Measurements from ENCODE around the gene ADORA2B. TPM values are rescaled to one million over a fixed set of nuclear protein-coding genes. Genes with fewer than 3 reads are reported as not detected.

Gene ADORA2B
- total RNA-seq, 1 donor from 2014 or later = not detected

GRCh38 chr17:16007439-16007838 is 62.5 kb downstream of the ADORA2B start:
- ChIA-PET POLR2A (interaction anchor here (1.1 kb wide), 1 partner anchor 14 kb away, joined by 3 read pairs; no protein-coding TSS in a partner anchor), CTCF (no interaction called here)
- no peak overlapping the region for H3K4me3 Mint-ChIP-seq
- no peaks in the 10 kb centered on the region for H3K9me3 Mint-ChIP-seq
- no peaks in the 10 kb centered on the region for H3K27me3 Mint-ChIP-seq
- no peak for TF ChIP-seq CTCF (IDR thresholded peaks at IDR 0.05)
- no peak overlapping the region for H3K27ac Mint-ChIP-seq
- H3K4me1 Mint-ChIP-seq = no peaks in the 10 kb centered on the region
- intact Hi-C loops (cut with micrococcal nuclease) = no loop called here
- H3K36me3 Mint-ChIP-seq (ENCODE audit: low read depth) = peaks cover 81% of the 10 kb centered on the region
- DNase-seq (no peak), ATAC-seq (ENCODE audit: low read depth) (no peak)

- ChIA-PET CTCF (no interaction called here), POLR2A (interaction anchor here (1.5 kb wide), 1 partner anchor 9 kb away, joined by 3 read pairs; no protein-coding TSS in a partner anchor)
- Mint-ChIP-seq H3K36me3 (ENCODE audit: low read depth) (peaks cover 55% of the 10 kb centered on the region), H3K4me1 (no peaks in the 10 kb centered on the region), H3K4me3 (no peak overlapping the region), H3K9me3 (no peaks in the 10 kb centered on the region), H3K27me3 (no peaks in the 10 kb centered on the region), H3K27ac (no peak overlapping the region)
- DNase-seq = no peak
- ATAC-seq (ENCODE audit: low read depth) = no peak
- no peak for TF ChIP-seq CTCF (IDR thresholded peaks at IDR 0.05)
- intact Hi-C loops (cut with micrococcal nuclease) = no loop called here
These were observed 69.0 kb downstream of the ADORA2B start for GRCh38 chr17:16013943-16014407.

GRCh38 chr17:16019347-16019746 is 74.4 kb downstream of the ADORA2B start:
- peaks cover 51% of the 10 kb centered on the region for H3K36me3 Mint-ChIP-seq (ENCODE audit: low read depth)
- DNase-seq (no peak), ATAC-seq (ENCODE audit: low read depth) (no peak)
- H3K9me3 Mint-ChIP-seq = no peaks in the 10 kb centered on the region
- intact Hi-C loops (cut with micrococcal nuclease) = no loop called here
- no peak overlapping the region for H3K4me3 Mint-ChIP-seq
- H3K27me3 Mint-ChIP-seq = no peaks in the 10 kb centered on the region
- ChIA-PET CTCF (no interaction called here), POLR2A (no interaction called here)
- no peak overlapping the region for H3K27ac Mint-ChIP-seq
- no peaks in the 10 kb centered on the region for H3K4me1 Mint-ChIP-seq
- no peak for TF ChIP-seq CTCF (IDR thresholded peaks at IDR 0.05)

GRCh38 chr17:16023881-16024280 is 79.0 kb downstream of the ADORA2B start:
- Mint-ChIP-seq H3K36me3 (ENCODE audit: low read depth) (peaks cover 71% of the 10 kb centered on the region), H3K27me3 (no peaks in the 10 kb centered on the region), H3K4me1 (peaks cover 16% of the 10 kb centered on the region), H3K27ac (no peak overlapping the region), H3K9me3 (no peaks in the 10 kb centered on the region), H3K4me3 (no peak overlapping the region)
- ChIA-PET CTCF (no interaction called here), POLR2A (no interaction called here)
- TF ChIP-seq CTCF (IDR thresholded peaks at IDR 0.05) = no peak
- intact Hi-C loops (cut with micrococcal nuclease) = no loop called here
- DNase-seq = no peak
- ATAC-seq (ENCODE audit: low read depth) = no peak

DNA sequence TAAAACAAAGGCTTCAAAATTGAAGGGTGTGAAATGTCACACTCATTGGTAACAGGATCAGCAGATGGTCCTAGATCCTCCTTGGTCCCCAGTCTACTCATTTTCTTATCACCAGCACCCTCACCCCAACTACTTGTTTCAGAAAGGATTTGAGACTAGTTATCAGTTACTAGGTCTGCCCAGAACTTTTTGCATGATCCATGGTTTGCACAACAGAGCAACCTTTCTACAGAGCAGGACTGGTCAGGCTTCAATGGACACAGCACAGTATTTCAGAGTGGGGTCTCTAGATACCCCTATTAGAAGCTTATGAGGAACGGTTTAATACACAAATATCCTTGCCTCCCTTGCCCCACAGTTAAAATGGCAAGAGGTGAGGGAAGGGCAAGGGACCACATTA is 80.3 kb downstream of the ADORA2B start:
- Mint-ChIP-seq H3K27ac (no peak overlapping the region), H3K4me3 (no peak overlapping the region), H3K4me1 (peaks cover 16% of the 10 kb centered on the region), H3K36me3 (ENCODE audit: low read depth) (peaks cover 77% of the 10 kb centered on the region), H3K27me3 (no peaks in the 10 kb centered on the region), H3K9me3 (no peaks in the 10 kb centered on the region)
- ChIA-PET POLR2A (no interaction called here), CTCF (no interaction called here)
- TF ChIP-seq CTCF (IDR thresholded peaks at IDR 0.05) = no peak
- intact Hi-C loops (cut with micrococcal nuclease) = no loop called here
- DNase-seq (no peak), ATAC-seq (ENCODE audit: low read depth) (no peak)

Other genes with a start within 250 kb of the ADORA2B start
- gene ZNF286A, start 245.4 kb upstream of the ADORA2B start, total RNA-seq = 24.9 and 27.0 TPM in 2 replicates
- gene TBC1D26, start 212.8 kb upstream of the ADORA2B start, total RNA-seq = 0.18 TPM in 1 of 2 replicates, not detected in the other
- 15.0 and 18.1 TPM in 2 replicates for gene ZSWIM7, start 54.6 kb downstream of the ADORA2B start, total RNA-seq
- 29.7 and 34.2 TPM in 2 replicates for gene TTC19, start 54.7 kb downstream of the ADORA2B start, total RNA-seq